Measurements from ENCODE around the gene DIP2B.
"Not testable (repeated sequence)": the region's sequence is repeated elsewhere in the genome, so short reads cannot be mapped to it uniquely, and the experiment has no call there.

Gene DIP2B

DNA sequence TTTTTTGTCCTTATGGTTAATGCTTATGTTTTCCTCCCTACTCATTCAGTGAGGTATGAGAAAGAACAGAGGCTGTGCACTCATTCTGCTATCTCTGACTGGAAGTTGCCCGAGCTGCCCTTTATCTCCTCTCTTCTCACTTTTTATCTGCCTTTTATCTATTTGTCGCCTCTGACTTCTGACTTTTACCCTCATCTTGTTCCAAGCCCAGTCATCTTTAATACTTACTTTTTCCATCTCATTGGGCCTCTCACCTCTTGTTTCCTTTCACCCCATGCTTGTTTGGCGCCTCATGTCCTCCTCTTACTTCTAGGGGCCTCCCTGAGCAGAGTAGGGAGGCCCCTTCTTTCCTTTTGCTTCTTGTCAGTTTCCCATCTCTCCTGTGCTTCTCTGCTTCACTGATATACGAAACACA is 50.7 kb downstream of the DIP2B start:
- no peak for DNase-seq

DNA sequence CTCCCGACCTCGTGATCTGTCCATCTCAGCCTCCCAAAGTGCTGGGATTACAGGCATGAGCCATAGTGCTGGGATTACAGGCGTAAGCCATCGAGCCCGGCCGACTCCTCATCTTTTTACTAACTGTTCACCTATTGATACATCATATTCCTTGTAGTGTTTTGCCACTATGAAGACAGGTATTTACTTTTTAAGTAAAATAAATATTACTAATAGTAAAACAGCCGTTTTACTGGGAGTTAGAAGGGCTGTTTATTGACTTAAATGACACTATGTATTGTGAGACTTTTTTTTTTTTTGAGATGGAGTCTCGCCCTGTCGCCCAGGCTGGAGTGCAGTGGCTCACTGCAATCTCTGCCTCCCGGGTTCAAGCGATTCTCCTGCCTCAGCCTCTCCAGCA is 51.5 kb downstream of the DIP2B start:
- no peak for DNase-seq

- DNase-seq: not testable (repeated sequence)
Observed at GRCh38 chr12:50556796-50557195, 52.0 kb downstream of the DIP2B start.

DNA sequence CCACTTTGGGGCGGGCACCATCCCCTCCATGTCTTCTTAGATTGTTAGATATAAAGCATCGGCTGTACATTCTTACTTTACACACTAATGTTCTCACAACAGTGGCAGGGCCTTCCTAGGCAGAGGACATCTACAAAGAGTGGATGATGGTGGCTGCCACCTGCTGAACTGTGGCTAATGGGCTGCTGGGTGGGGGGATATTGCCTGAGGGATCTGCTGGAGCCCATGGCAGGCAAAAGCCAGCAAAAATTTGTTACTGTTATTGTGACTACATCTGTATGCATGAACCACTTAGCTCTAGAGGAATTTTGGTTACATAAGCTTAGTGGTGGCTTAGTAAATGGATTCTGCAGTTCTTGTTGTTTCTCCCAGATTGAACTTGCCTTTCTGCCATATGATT is 52.6 kb downstream of the DIP2B start:
- no peak for DNase-seq

DNA sequence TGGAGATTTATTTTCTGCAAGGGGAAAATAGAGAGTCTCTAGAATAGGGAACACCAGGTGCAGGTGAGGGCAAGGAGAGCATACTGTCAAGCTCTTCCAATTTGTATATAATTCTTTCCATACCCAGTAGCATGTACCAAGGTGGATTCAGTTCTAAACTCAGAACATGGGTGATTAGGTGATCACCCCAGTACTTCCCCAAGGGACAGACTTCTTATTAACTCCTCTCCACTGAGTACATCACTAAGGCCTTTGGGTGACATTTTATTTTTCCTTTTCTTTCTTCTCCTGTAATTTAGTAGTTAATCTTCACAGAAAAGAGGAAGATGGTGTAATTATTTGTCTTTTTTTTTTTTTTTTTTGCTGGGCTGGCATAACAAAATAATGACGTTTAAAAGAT is 54.2 kb downstream of the DIP2B start:
- no peak for DNase-seq

DNA sequence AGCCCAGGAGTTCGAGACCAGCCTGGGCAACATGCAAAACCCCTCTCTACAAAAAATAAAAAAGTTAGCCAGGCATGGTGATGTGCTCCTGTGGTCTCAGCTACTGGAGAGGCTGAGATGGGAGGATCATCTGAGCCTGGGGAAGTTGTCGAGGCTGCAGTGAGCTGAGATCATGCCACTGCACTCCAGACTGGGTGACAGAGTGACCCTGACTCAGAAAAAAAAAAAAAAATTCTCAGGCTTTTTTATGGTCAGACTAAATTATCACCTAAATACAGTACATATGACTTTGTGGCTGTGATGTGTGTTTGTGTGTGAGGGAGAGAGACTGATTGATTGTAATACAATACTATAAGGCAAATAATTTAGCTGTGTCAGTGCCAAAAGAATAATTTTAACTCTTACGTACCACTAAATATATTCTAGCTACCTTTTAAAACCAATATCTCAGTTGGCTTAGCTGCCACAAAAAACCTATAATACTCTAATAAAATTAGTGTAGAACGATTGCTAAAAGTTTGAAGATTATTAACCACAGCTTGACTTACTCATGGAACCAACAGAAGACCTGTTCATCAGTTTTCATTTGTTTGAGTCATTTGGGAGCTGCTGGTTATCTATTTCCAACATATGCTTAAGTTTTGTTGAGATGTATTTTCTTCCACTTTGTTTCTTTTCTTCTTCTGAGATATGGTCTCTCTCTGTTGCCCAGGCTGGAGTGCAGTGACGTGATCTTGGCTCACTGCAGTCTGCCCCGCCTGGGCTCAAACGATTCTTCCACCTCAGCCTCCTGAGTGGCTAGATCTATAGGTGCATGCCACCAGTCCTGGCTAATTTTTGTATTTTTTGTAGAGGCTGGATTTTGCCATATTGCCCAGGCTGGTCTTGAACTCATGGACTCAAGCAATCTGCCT is 58.0 kb downstream of the DIP2B start:
- DNase-seq: no peak

DNA sequence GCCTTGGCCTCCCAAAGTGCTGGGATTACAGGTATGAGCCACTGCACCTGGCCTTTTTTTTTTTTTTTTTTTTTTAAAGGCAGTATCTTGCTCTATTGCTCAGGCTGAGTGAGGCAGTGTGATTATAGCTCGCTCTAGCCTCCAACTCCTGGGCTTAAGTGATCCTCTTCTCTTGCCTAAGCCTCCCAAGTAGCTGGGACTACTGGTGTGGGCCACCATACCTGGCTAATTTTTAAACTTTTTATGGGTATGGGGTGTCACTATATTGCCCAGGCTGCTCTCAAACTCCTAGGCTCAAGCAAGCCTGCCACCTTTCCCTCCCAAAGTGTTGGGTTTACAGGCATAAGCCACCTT is 58.6 kb downstream of the DIP2B start:
- DNase-seq: no peak

DNA sequence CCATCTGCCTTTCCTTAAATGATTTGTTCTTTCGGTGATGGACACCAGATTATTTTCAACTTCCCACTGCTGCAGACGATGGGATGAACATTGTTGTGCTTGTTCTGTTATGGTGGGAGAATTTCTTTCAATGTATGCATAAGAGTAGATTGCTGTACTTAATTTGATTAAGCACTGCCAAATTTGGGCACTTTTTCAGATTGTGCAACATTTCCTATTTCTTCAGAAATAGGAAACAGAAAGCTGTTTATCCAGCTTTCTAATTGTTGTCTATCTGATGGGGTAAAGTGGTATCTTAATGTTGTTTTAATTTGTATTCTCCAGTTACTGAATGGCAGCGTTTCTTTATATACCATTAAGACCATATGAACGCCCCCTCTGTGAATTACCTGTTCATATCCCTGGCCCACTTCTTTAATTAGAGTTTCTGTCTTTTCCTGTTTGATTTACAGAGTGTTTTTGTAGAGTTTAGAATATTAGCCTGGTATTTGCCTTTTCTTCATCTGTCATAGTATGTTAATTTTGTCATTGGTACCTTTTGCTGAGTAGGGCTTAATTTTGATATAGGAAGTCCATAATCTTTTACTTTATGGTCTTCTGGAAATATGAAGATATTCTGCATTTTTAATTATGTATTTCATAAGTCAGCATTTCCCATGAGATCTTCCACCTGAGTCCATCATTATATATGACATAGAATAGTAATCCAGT is 59.6 kb downstream of the DIP2B start:
- DNase-seq: no peak

DNA sequence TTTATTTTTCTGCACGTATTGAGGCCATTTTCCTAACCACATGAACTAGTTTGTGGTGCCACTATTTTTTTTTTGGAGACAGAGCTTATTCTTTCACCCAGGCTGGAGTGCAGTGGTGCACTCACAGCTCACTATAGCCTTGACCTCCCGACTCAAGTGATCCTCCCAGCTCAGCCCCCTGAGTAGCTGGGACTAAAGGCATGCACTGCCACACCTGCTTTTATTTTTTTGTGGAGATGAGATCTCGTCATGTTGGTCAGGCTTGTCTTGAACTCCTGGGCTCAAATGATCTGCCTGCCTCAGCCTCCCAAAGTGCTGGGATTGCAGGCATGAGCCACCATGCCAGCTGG is 60.1 kb downstream of the DIP2B start:
- no peak for DNase-seq

- no peak for DNase-seq
Observed at GRCh38 chr12:50566066-50566465, 61.3 kb downstream of the DIP2B start.

- DNase-seq: no peak
Observed at GRCh38 chr12:50567926-50568325, 63.1 kb downstream of the DIP2B start.

- DNase-seq: no peak
Observed at GRCh38 chr12:50568338-50569091, 63.7 kb downstream of the DIP2B start.

DNA sequence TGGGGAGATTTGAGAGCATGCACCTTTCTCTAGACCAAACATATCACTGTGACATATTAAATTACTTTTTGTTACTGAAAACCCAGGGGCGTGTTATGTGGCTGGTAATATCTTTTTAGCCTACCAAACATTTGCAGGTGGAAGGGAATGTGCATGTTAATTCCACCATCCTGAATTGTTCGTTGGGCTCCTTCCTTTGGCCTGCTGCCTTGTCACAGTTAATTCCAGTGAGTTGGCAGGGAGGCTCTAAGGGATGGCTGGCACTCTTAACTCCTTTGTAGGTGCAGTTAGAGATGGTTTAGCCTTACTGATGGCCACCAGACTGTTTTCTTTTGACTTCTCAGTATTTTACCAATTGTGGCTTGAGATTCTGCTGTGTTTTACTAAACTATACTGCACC is 64.5 kb downstream of the DIP2B start:
- peak in 1 of 2 donors; percentile 36 for DNase-seq

DNA sequence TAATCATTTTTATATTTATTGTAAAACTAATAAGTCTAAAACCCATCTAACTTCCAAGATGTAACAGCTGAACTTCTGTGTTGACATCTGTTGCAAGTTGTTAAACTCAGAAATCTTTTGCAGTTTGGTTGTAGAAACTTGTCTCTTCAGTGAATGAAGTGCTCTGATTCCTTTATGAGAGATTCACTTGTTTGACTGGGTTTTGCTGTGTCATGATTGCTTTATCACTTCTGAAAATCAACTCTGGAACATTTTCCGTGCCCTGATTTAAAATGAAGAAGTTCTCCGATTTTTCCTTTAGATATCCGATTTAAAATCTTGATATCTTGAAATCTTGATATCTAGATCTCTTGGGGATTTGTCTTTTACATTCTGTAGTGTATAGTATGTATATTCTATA is 65.1 kb downstream of the DIP2B start:
- peak in 1 of 2 donors; percentile 26 for DNase-seq

DNA sequence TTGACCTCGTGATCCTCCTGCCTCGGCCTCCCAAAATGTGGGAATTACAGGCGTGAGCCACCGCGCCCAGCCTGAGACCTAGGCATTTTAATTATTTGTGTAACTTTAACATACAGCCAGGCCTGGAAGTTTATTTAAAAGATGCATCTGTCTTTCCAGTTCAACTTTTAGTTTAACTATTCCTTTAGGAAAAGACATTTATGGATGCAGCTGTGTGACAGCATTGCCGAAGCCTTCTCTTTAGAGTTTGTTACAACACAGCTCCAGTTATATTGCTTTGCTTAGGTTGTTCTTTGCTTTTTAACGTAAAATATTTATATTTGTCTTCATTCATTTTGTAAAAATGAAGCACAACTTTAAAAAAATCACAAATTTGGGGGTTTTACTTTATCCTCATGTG is 67.0 kb downstream of the DIP2B start:
- DNase-seq: no peak

GRCh38 chr12:50572287-50572686 is 67.5 kb downstream of the DIP2B start:
- DNase-seq: peak in 1 of 2 donors; percentile 54

DNA sequence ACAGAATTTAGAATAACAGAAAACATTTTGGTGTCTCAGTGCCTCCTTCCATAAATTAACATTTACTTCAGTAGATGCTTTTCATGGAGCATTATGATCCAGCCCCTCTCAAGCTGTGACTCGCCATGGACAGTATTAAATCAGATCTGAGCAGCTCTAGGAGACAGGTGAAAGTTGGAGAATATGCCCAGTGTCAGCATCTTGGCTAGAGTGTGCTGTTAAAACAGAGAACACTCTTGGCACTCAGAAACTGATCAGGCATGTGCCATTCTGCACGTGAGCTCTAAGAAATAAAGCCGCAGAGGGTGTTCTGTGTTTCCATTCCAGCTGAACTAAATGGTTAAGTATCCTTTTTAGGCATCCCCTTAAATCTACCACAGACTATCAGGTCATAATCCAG is 68.0 kb downstream of the DIP2B start:
- no peak for DNase-seq

DNA sequence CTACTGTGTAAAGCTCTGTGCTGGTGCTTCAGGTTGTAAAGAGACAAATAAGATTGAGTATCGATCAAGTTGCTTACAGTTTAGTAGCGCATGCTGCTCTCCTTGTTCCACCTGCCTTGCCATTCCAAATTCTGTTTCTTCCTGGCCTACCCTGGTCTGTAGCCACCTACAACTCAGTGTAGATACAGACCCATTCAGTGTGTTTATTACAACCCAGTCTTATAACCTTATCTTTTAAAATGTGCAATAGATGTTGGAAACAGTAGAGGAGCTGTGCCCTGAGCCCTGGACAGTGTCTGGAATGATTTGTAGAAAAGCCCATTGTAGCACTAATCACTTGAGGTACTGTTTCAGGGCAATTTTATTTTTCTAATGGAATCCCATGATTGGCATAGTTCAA is 68.5 kb downstream of the DIP2B start:
- DNase-seq: no peak

- DNase-seq: no peak
Observed at GRCh38 chr12:50574601-50575348, 70.0 kb downstream of the DIP2B start.

DNA sequence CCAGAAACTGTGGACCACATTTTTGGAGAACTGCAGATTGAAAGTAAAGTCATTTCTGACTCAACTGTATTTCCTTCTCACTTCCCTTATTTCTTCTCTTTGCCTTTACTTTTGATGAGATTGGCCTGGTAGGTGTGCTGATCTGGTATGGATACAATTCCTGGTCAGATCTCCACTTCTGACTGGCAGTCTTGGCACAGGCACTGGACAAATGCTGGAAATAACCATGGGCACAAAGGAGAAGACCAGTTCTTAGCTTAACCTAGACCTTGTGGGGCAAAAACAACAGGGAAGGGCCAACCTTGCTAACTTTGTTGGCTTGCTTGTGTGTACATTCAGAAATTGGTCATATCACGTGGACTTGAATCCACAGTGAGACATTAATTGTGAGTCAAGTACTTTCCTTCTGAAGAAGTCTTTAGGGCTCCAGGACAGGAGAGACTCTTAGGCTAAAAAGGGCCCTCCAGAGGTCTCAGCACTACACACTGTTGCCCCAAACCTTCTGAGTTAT is 75.0 kb downstream of the DIP2B start:
- DNase-seq: no peak

DNA sequence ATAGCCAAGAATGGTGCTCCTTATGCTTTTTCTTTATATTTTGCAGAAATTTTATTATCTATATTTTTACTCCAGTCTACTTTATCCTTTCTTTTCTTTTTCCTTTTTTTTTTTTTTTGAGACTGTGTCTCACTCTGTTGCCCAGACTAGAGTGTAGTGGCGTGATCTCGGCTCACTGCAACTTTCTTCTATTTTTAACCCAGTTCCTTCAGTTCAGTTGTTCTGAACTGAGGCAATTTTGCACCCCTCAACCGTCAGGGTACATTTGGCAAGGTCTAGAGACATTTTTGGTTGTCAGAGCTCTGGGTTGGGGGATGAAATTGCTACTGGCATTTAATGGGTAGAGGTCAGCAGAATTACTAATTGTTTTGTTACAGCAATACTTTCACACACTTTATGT is 75.7 kb downstream of the DIP2B start:
- no peak for DNase-seq
